Astrocyte (in vitro differentiated cells and primary cell): ENCODE results near the gene DTNBP1. TPM values are rescaled to one million over a fixed set of nuclear protein-coding genes. Genes with fewer than 3 reads are reported as not detected.

Experiments used
- DNase-seq: peaks from one replicate; pipeline ENCODE4 v3.0.0-alpha.2; 2010; ENCODE audit warnings: low read depth
- FAIRE-seq: peaks from 2 replicates; lab custom pipeline; 2011; peaks lifted over from hg19 to GRCh38; lab: Jason Lieb, UNC
- H2AFZ ChIP-seq: 2 replicates; pipeline ENCODE4 v1.6.0; 2012; ENCODE audit warnings: low read depth, low read length, inconsistent platforms
- H3K27ac ChIP-seq: 2 replicates; pipeline ENCODE4 v1.5.1; 2011; ENCODE audit warnings: low read depth, low read length, inconsistent platforms
- H3K27me3 ChIP-seq: 2 replicates; pipeline ENCODE4 v1.6.0; 2011; ENCODE audit warnings: low read length, inconsistent platforms; ENCODE audit not compliant: insufficient read depth
- H3K36me3 ChIP-seq: 2 replicates; pipeline ENCODE4 v1.5.1; 2011; ENCODE audit warnings: low read length, inconsistent platforms; ENCODE audit not compliant: insufficient read depth
- H3K4me1 ChIP-seq: 2 replicates; pipeline ENCODE4 v1.5.1; 2011; ENCODE audit warnings: low read length, inconsistent platforms; ENCODE audit not compliant: insufficient read depth
- H3K4me2 ChIP-seq: 2 replicates; pipeline ENCODE4 v1.6.0; 2012; ENCODE audit warnings: low read length, inconsistent platforms
- H3K4me3 ChIP-seq: 2 replicates; pipeline ENCODE4 v1.5.1; 2011; ENCODE audit warnings: low read depth, mild to moderate bottlenecking, low read length, inconsistent platforms; ENCODE audit not compliant: insufficient read depth
- H3K79me2 ChIP-seq: 2 replicates; pipeline ENCODE4 v1.6.0; 2012; ENCODE audit warnings: mild to moderate bottlenecking, low read length, inconsistent platforms; ENCODE audit not compliant: insufficient read depth
- H3K9ac ChIP-seq: 2 replicates; pipeline ENCODE4 v1.6.0; 2012; ENCODE audit warnings: mild to moderate bottlenecking, low read length, inconsistent platforms
- H3K9me3 ChIP-seq: 2 replicates; pipeline ENCODE4 v1.5.1; 2012; ENCODE audit warnings: low read depth, mild to moderate bottlenecking, low read length, inconsistent platforms; ENCODE audit not compliant: insufficient read depth
- H4K20me1 ChIP-seq: 2 replicates; pipeline ENCODE4 v1.6.0; 2012; ENCODE audit warnings: low read length, inconsistent platforms; ENCODE audit not compliant: insufficient read depth
- H3K27ac Mint-ChIP-seq: one replicate; pipeline ENCODE4 v1.8.0; 2021; ENCODE audit warnings: mild to moderate bottlenecking, mixed read lengths; ENCODE audit not compliant: unreplicated experiment
- H3K27me3 Mint-ChIP-seq: one replicate; pipeline ENCODE4 v1.8.0; 2021; ENCODE audit warnings: low read depth, mixed read lengths; ENCODE audit not compliant: unreplicated experiment
- H3K36me3 Mint-ChIP-seq: one replicate; pipeline ENCODE4 v1.8.0; 2021; ENCODE audit warnings: low read depth, mixed read lengths; ENCODE audit not compliant: unreplicated experiment
- H3K4me1 Mint-ChIP-seq: one replicate; pipeline ENCODE4 v1.8.0; 2021; ENCODE audit warnings: low read depth, mixed read lengths; ENCODE audit not compliant: unreplicated experiment
- H3K4me3 Mint-ChIP-seq: one replicate; pipeline ENCODE4 v1.8.0; 2021; ENCODE audit warnings: mild to moderate bottlenecking, moderate library complexity, mixed read lengths; ENCODE audit not compliant: unreplicated experiment
- H3K9me3 Mint-ChIP-seq: one replicate; pipeline ENCODE4 v1.8.0; 2021; ENCODE audit warnings: mild to moderate bottlenecking, mixed read lengths; ENCODE audit not compliant: unreplicated experiment
- EZH2 ChIP-seq: IDR thresholded peaks from 2 replicates; pipeline ENCODE4 v1.6.1; 2012; ENCODE audit warnings: mild to moderate bottlenecking, low read length, inconsistent platforms; ENCODE audit not compliant: insufficient read depth
- total RNA-seq: library from RNA; stranded (reverse); gene quantifications from 2 replicates; pipeline ENCODE4 v1.2.1, GENCODE V29; 2021
- TF ChIP-seq, protein P1 (sequence below): IDR thresholded peaks from 2 replicates; pipeline ENCODE4 v1.5.1; 2011; ENCODE audit warnings: low read depth, mild to moderate bottlenecking, inconsistent platforms, low read length, moderate library complexity; ENCODE audit not compliant: insufficient read depth

The DTNBP1 gene
- total RNA-seq, 1 donor from 2014 or later, result 13.0 TPM

GRCh38 chr6:15522427-15522826, 140.4 kb downstream of the DTNBP1 start:
- H2AFZ ChIP-seq, result no peak overlapping the region
- H3K9me3 Mint-ChIP-seq, result peaks cover 3% of the 10 kb centered on the region
- no peak overlapping the region for H3K27ac ChIP-seq
- TF ChIP-seq, protein P1, sequence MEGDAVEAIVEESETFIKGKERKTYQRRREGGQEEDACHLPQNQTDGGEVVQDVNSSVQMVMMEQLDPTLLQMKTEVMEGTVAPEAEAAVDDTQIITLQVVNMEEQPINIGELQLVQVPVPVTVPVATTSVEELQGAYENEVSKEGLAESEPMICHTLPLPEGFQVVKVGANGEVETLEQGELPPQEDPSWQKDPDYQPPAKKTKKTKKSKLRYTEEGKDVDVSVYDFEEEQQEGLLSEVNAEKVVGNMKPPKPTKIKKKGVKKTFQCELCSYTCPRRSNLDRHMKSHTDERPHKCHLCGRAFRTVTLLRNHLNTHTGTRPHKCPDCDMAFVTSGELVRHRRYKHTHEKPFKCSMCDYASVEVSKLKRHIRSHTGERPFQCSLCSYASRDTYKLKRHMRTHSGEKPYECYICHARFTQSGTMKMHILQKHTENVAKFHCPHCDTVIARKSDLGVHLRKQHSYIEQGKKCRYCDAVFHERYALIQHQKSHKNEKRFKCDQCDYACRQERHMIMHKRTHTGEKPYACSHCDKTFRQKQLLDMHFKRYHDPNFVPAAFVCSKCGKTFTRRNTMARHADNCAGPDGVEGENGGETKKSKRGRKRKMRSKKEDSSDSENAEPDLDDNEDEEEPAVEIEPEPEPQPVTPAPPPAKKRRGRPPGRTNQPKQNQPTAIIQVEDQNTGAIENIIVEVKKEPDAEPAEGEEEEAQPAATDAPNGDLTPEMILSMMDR, result no peak
- no peak for TF ChIP-seq EZH2
- H3K4me3 Mint-ChIP-seq, result no peak overlapping the region
- no peaks in the 10 kb centered on the region for H3K9me3 ChIP-seq
- no peak overlapping the region for H3K9ac ChIP-seq
- H3K4me2 ChIP-seq, result no peak overlapping the region
- H3K79me2 ChIP-seq, result no peaks in the 10 kb centered on the region
- H3K4me1 Mint-ChIP-seq, result peaks cover 10% of the 10 kb centered on the region
- H3K27me3 Mint-ChIP-seq, result no peaks in the 10 kb centered on the region
- peaks cover 21% of the 10 kb centered on the region for H3K36me3 ChIP-seq
- FAIRE-seq (no peak), DNase-seq (peak; percentile 36)
- peaks cover 12% of the 10 kb centered on the region for H4K20me1 ChIP-seq
- H3K27ac Mint-ChIP-seq, result no peak overlapping the region
- peaks cover 40% of the 10 kb centered on the region for H3K36me3 Mint-ChIP-seq
- no peak overlapping the region for H3K4me3 ChIP-seq
- H3K27me3 ChIP-seq, result no peaks in the 10 kb centered on the region
- no peaks in the 10 kb centered on the region for H3K4me1 ChIP-seq

DNA sequence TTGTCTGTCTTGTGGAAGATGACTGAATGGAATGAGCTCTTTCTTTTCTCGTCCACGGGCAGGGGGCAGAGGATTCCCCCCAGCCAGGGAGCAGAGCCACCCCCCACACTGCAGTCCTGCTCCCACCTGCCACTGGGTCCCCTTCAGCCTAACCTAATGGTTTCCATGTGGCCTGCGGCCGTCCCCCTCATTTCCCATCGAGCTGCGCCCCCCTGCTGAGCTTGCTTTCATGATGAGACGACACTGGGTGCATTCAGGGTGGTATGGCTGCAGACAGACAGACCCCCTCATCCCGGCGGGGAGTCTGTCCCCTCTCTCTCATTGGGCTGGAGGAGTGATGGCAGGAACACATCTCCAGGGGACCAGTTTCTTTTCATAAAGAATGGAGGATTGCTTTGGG, 140.8 kb downstream of the DTNBP1 start:
- DNase-seq (no peak), FAIRE-seq (no peak)
- no peak overlapping the region for H3K4me3 ChIP-seq
- peaks cover 3% of the 10 kb centered on the region for H3K9me3 Mint-ChIP-seq
- peaks cover 10% of the 10 kb centered on the region for H3K4me1 Mint-ChIP-seq
- H3K27me3 Mint-ChIP-seq, result no peaks in the 10 kb centered on the region
- H3K4me3 Mint-ChIP-seq, result no peak overlapping the region
- no peak overlapping the region for H3K4me2 ChIP-seq
- no peak overlapping the region for H2AFZ ChIP-seq
- H4K20me1 ChIP-seq, result peaks cover 12% of the 10 kb centered on the region
- H3K27ac Mint-ChIP-seq, result no peak overlapping the region
- H3K4me1 ChIP-seq, result no peaks in the 10 kb centered on the region
- H3K27me3 ChIP-seq, result no peaks in the 10 kb centered on the region
- TF ChIP-seq, protein P1, result no peak
- no peak for TF ChIP-seq EZH2
- no peak overlapping the region for H3K27ac ChIP-seq
- no peak overlapping the region for H3K9ac ChIP-seq
- H3K36me3 ChIP-seq, result peaks cover 21% of the 10 kb centered on the region
- peaks cover 38% of the 10 kb centered on the region for H3K36me3 Mint-ChIP-seq
- no peaks in the 10 kb centered on the region for H3K9me3 ChIP-seq
- H3K79me2 ChIP-seq, result no peaks in the 10 kb centered on the region

GRCh38 chr6:15521582-15521981, 141.2 kb downstream of the DTNBP1 start:
- Histone ChIP-seq H3K79me2 (no peaks in the 10 kb centered on the region), H2AFZ (no peak overlapping the region), H3K4me2 (no peak overlapping the region), H4K20me1 (peaks cover 16% of the 10 kb centered on the region), H3K9me3 (no peaks in the 10 kb centered on the region), H3K4me3 (no peak overlapping the region), H3K27ac (no peak overlapping the region), H3K9ac (no peak overlapping the region), H3K36me3 (peaks cover 21% of the 10 kb centered on the region), H3K27me3 (no peaks in the 10 kb centered on the region), H3K4me1 (no peaks in the 10 kb centered on the region)
- Mint-ChIP-seq H3K4me1 (peaks cover 10% of the 10 kb centered on the region), H3K9me3 (peaks cover 3% of the 10 kb centered on the region), H3K36me3 (peaks cover 38% of the 10 kb centered on the region), H3K4me3 (no peak overlapping the region), H3K27me3 (no peaks in the 10 kb centered on the region), H3K27ac (no peak overlapping the region)
- DNase-seq (no peak), FAIRE-seq (no peak)
- no peak for TF ChIP-seq EZH2
- TF ChIP-seq, protein P1, result no peak
